ENCODE measurements around the gene OR51G1.

Gene OR51G1

GRCh38 chr11:4881860-4882500 is 42.2 kb downstream of the OR51G1 start, which contains the start of gene OR51T1:
TSS of gene OR51T1 (plus strand) at chr11:4881900. CDS start at chr11:4881900, 0 bp downstream.
- TF ChIP-seq CTCF (IDR thresholded peaks at IDR 0.05; ENCODE audit: control insufficient read depth, extremely low read depth, insufficient read depth): no peak
- no peak within 1 kb of the TSS for H3K4me3 ChIP-seq (ENCODE audit: low read depth, low read length)
- DNase-seq (ENCODE audit: low read depth): no peak

- no peak overlapping the region for H3K4me3 ChIP-seq (ENCODE audit: low read depth, low read length)
- no peak for TF ChIP-seq CTCF (IDR thresholded peaks at IDR 0.05; ENCODE audit: control insufficient read depth, extremely low read depth, insufficient read depth)
- DNase-seq (ENCODE audit: low read depth): no peak
Observed at GRCh38 chr11:4881188-4881587, 43.0 kb downstream of the OR51G1 start.

Data from LNCaP clone FGC (cell line).